Smooth muscle cell of the umbilical artery (primary cell): ENCODE measurements around the gene ANP32D. TPM values are rescaled to one million over a fixed set of nuclear protein-coding genes. Genes with fewer than 3 reads are reported as not detected.

Source experiments
- total RNA-seq: library from RNA; depleted of rRNA; stranded (reverse); fragments of >200 nt; gene quantifications from 2 replicates; pipeline ENCODE4 v1.2.3, GENCODE V29; 2014

The ANP32D gene
- not detected in 2 replicates for total RNA-seq

DNA sequence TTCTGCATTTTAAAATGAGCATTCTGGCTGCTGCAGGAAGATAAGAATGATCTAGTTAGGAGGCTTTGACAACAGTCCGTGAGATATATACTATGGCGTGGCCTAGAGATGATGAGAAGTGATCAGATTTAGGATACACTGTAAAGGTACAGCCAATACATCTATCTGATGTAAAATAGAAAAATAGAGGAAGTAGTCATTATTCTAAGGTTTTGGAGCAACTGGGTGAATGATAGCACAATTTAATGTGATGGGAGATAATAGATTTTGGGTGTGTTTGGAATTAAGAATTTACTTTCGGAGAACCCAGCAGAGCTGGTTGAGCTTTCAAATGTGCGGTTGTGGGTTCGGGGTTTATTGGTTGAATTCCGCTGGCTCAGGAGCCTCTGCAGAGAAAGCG is at the start of gene ANP32D:
Gene ANP32D, plus strand, starts transcription at position 301 of the 400 bp plus-strand sequence. CDS start 106 bp downstream, outside the sequence.

DNA sequence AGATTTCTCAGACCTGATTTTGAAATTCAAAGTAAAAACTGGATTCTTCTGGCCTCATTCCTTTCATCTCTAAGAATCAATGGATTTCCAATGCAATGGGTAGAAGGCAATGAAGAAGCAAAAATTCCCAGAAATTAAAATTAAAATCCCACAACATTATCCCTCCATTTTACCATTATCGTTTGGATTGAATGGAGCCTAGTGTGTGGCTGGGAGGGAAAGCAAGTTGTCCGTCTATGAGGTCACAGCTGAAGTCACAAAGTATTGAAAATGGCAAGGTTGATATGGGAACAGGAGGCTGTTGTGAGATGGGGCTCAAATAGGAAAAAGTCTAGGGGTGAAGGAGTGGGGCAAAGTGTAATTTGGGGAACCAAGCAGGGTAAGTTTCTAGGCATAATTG is 9.8 kb downstream of the ANP32D start, which contains the start of gene C12orf54:
Gene C12orf54, plus strand, starts transcription at position 301 of the 400 bp plus-strand sequence. CDS start 799 bp downstream, outside the sequence.

Other genes starting within 250 kb of the ANP32D start
- gene ZNF641, start 121.6 kb upstream of the ANP32D start, total RNA-seq, result 10.2 and 17.8 TPM in 2 replicates
- gene C12orf54, start 9.9 kb downstream of the ANP32D start, total RNA-seq, result not detected in 2 replicates
- not detected in 2 replicates for gene OR8S1, start 53.1 kb downstream of the ANP32D start, total RNA-seq
- not detected in 2 replicates for gene LALBA, start 97.5 kb downstream of the ANP32D start, total RNA-seq
- 44.8 and 50.6 TPM in 2 replicates for gene KANSL2, start 209.7 kb downstream of the ANP32D start, total RNA-seq
- 29.4 and 32.9 TPM in 2 replicates for gene CCNT1, start 244.1 kb downstream of the ANP32D start, total RNA-seq